CD4-positive, alpha-beta T cell treated with Interferon alpha-2 for 1 hour (primary cell): Measurements from ENCODE around the gene PPM1M.

Experiments
- DNase-seq, 2 donors: peaks; one replicate each; pipeline ENCODE4 v3.0.0-alpha.2; 2020 to 2022

Gene PPM1M

DNA sequence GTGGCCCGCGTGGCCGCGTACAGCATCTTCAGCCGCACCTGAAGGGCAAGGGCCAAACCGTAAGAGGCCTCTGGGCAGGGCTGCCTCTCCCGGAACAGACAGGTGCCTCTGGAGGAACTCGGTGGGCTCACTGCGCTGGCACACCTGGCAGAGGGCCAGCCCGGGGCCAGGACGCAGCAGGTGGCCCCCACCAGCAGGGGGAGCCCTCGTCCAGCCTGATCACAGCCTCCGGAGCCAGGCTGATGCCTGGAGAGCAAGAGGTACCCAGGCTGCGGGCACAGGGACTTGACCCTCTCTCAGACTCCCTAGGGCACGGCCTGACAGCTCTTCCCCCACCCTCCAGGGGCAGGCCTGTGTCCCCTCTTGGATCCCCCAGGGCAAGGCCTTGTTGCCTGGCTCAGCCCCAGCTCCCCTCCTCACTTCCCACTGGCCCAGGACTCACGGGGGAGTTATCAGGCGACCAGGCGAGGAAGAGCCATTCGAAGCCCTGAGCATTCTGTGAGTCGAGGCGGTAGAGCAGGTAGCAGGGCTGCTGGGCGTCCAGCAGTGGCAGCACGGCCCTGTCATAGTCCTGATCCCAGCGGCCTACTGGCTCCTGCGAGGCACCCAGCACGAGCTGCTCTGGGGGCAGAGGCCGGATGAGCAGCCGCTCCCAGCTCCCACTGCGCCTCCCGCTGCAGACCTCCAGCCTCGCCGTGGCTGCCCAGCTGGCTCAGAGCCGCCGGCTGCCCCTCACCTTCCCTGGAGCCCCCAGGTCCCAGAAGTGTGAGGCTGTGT lies 13.9 kb upstream of the PPM1M start:
- DNase-seq: peak; percentile 82 to 89

DNA sequence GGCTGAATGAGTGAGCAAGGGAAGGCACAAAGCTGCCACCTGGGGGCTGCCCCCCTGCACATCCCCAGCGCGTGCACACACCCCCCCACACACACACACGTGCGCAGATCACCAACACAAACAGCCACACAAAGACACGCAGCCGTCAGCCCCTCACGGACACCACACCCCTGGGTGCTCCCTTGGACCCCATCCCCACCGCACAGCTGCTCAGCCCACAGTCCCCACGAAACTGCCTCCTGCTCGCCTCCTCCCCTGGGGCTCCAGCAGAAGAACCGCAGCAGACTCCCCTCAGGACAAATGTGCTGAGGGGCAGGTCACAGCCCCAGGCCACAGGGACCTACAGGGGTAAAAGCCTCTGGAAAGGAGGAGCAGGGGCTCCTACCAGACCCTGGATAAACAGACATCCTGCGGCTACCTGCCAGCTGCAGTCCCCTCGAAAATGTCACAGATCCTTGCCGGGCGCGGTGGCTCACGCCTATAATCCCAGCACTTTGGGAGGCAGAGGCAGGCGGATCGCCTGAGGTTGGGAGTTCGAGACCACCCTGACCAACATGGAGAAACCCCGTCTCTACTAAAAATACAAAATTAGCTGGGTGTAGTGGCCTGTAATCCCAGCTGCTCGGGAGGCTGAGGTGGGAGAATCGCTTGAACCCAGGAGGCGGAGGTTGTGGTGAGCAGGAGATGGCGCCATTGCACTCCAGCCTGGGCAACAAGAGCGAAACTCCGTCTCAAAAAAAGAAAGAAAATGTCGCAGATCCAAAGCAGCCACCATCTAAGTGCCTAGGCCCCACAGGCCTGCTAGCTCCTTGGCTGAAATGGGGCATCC lies 13.1 kb upstream of the PPM1M start:
- peak in 1 of 2 donors; percentile 51 for DNase-seq

GRCh38 chr3:52233108-52233591 lies 12.4 kb upstream of the PPM1M start:
- DNase-seq: no peak

- no peak for DNase-seq
Observed at GRCh38 chr3:52233968-52234367, 11.6 kb upstream of the PPM1M start.

GRCh38 chr3:52234516-52235447 lies 10.8 kb upstream of the PPM1M start:
- no peak for DNase-seq

GRCh38 chr3:52236424-52236886 lies 9.1 kb upstream of the PPM1M start:
- no peak for DNase-seq

- DNase-seq: no peak
Observed at GRCh38 chr3:52237006-52237656, 8.4 kb upstream of the PPM1M start.

DNA sequence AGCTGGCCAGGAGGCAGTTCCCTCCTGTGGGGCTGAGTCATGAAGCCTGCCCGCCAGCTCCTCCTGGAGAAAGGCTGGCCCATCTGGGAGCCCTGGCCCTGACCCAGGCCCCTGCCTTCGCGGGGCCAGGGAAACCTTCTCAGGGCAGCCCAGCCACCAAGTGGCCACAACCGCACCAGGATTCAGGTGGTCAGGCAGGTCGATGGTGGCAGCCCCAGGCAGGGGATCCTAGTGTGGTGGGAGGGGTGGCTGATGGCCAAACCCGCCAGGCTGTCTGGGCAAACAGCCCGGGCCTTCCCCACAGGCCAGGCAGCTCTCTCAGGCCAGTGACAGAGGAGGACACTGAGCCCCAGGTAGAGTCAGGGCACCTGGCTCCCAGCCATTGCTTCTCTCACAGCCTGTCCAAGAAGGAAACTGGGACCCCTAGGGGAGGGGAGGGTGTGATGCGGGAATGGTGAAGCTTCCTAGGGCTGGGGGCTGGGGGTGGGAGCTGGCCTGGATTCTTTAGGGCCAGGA lies 7.8 kb upstream of the PPM1M start:
- peak in 1 of 2 donors; percentile 41 for DNase-seq

DNA sequence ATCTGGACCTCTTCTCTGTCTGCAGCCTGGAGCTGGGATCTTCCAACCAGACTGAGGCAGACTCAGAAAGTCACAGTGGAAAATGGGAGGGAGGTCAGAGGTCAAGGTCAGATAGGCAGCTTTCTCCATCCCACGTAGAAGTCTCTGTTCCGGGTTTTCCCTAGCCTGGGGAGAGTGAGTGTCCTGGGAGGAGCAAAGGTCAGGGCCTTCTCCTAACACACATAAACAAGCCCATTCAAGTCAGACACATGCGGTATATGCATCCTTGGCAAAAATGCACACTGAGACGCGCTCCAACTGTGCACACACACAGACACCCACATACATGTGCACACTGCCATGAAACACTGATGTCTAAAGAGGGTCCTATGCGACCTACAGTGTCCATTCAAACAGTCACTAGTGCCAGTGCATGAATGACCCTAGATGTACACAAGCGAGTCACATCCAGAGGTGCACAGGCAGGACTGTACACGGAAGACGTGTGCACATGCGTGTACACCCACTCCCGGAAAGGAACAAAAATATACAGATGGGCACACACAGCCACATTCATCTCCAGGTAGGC lies 7.3 kb upstream of the PPM1M start:
- DNase-seq: no peak

GRCh38 chr3:52238761-52239701 lies 6.5 kb upstream of the PPM1M start, which contains the start of gene TWF2:
TSS of gene TWF2 (minus strand) at chr3:52239158. CDS start at chr3:52239016, 142 bp downstream.
- DNase-seq: peak; percentile 82 to 88

- DNase-seq: peak; percentile 61 to 73
Observed at GRCh38 chr3:52240059-52240885, 5.3 kb upstream of the PPM1M start.

- peak in 1 of 2 donors; percentile 42 for DNase-seq
Observed at GRCh38 chr3:52240886-52241370, 4.6 kb upstream of the PPM1M start.

GRCh38 chr3:52242039-52242438 lies 3.5 kb upstream of the PPM1M start:
- no peak for DNase-seq

DNA sequence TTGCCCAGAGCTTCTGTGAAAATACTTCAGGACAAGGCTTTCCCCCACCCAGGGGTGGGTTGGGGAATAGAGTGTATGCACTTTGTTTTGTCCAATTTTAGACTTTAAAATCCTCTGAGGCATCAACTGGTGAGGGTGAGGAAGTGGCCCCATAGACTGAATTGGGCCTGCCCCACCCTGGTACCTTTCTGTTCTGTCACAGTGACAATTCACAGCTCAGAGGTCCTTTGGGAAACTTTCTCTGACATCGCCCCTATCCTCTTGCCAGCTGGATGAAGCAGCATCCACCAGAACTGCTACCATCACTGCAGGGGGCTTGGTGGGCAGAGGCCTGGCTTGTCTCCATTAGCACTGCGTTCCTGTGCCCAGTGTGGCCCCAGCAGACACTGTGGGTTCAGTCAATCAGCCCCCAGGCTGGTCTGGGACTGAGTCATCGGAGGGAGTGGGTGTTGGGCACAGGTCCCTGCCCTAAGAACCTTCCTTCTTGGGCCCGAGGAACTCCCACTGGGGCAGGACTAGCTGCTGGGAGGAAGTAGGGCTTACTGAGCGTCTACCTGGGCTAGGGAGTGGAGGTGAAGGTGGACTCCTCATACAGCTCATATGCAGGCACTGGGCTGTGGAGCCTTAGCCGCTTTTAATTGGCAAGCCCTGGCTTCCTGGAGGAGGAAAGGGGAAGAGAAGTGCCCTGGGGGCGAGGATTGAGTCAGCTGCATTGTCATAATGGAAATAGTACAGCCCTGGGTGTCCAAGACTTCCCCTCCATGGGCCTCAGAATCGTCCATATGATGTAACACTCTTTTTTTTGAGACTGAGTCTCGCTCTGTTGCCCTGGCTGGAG lies 1.5 kb upstream of the PPM1M start:
- peak; percentile 40 to 60 for DNase-seq

GRCh38 chr3:52246264-52246620 lies 683 bp downstream of the PPM1M start:
- peak in 1 of 2 donors; percentile 22 for DNase-seq

DNA sequence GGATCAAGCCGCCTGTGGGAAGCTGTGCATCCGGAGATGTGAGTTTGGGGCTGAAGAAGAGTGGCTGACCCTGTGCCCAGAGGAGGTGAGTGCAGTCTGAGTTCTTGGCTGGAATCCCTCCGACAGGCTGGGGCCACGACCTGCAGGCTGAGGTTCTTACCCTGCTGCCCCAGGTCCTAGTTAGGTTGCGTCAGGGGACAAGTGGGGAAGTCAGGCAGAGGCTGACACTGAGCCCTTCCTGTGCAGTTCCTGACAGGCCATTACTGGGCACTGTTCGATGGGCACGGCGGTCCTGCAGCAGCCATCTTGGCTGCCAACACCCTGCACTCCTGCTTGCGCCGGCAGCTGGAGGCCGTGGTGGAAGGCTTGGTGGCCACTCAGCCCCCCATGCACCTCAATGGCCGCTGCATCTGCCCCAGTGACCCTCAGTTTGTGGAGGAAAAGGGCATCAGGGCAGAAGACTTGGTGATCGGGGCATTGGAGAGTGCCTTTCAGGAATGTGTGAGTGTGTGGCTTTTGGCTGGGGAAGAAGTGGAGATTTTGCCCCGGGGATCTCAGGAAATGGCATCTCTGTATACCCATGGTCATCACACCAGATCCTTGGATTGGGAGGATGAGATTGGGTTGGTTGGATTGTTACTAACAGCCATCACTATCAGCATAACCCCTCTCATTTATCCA lies 1.3 kb downstream of the PPM1M start:
- peak in 1 of 2 donors; percentile 33 for DNase-seq

DNA sequence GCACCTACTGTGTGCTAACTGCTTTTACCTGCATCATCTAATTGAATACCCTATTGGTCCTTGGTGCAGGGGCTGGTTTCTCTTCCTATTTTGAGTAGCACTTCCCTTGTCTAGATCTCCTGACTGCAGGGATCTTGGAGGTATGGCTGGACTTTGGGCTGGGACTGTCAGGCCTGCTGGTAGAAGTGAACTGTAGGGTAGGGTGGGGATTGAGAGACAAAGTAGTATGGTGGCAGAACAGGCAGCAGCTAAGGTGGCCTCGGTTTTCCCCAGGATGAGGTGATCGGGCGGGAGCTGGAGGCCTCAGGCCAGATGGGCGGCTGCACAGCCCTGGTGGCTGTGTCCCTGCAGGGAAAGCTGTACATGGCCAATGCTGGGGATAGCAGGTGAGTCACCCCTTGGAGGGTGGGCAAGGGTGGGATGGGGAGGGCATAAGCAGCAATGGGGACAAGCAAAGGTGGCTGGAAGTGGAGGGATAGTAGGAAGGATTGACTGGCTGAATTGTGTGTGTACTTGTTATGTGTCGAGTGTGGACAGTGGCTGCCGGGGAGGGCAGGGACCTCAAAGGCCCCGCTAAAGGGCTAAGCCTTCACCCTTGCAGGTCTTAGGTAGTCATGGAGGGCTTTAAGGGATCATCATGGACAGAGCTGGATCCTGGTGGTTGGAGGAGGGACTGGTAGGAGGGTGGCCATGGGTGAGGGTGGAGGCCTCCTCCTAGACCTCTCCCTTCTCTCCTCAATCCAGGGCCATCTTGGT lies 2.0 kb downstream of the PPM1M start:
- DNase-seq: no peak
